B cell (primary cell): Measurements from ENCODE around the gene MDFIC2. TPM values are rescaled to one million over a fixed set of nuclear protein-coding genes. Genes with fewer than 3 reads are reported as not detected.

ENCODE experiments used
- ATAC-seq: fragments of 200-7000 bp; cut with Tn5 transposase; one replicate; pipeline ENCODE4 v1.10.0; 2021; ENCODE audit warnings: low read depth, mild to moderate bottlenecking, moderate number of reproducible peaks, moderate library complexity
- CTCF ChIA-PET: fragments of 350-600 bp; sonication (Branson Sonifier 250); formaldehyde crosslinking; loops from one replicate; lab custom pipeline; 2021; ENCODE audit warnings: antibody characterized with exemption, inconsistent platforms; lab: Charles Lee
- POLR2A ChIA-PET: fragments of 350-600 bp; sonication (Branson Sonifier 250); formaldehyde crosslinking; loops from one replicate; lab custom pipeline; 2021; ENCODE audit warnings: antibody characterized with exemption; lab: Charles Lee
- DNase-seq: peaks from one replicate; pipeline ENCODE4 v3.0.0; 2013
- H2AFZ ChIP-seq: 2 replicates; pipeline ENCODE4 v1.6.1; 2012; ENCODE audit warnings: mild to moderate bottlenecking, low read depth, low read length; ENCODE audit not compliant: insufficient read depth, poor library complexity, severe bottlenecking
- H3K27ac ChIP-seq, 2 donors: 1 replicate in 1 of 2; 2 replicates in 1 of 2; pipeline ENCODE4 v1.5.1; 2012 to 2013; ENCODE audit warnings: low read length in 2 of 2, mild to moderate bottlenecking in 2 of 2, moderate library complexity in 1 of 2
- H3K27me3 ChIP-seq, 4 experiments: fragments of 200-600 bp in 1 of 4; sonication (generic) in 1 of 4; replicated peaks in 1 of 4; 1 replicate in 2 of 4; 2 replicates in 2 of 4; pipeline versions ENCODE4 v1.6.1 to v1.7.0; 2013 to 2016; ENCODE audit warnings: low read length in 3 of 4, mild to moderate bottlenecking in 2 of 4, mixed read lengths in 1 of 4, moderate library complexity in 1 of 4; ENCODE audit not compliant: insufficient read depth in 4 of 4, control insufficient read depth in 3 of 4; ENCODE audit errors: control extremely low read depth in 1 of 4
- H3K36me3 ChIP-seq, 2 experiments: replicated peaks in 1 of 2; 1 replicate in 1 of 2; 2 replicates in 1 of 2; pipeline versions ENCODE4 v1.6.1 to v1.7.1; 2013; ENCODE audit warnings: low read length in 1 of 2; ENCODE audit not compliant: insufficient read depth in 2 of 2, control insufficient read depth in 1 of 2; ENCODE audit errors: control extremely low read depth in 1 of 2, extremely low read depth in 1 of 2
- H3K4me1 ChIP-seq, 2 donors: fragments of 200-600 bp in 1 of 2; sonication (generic) in 1 of 2; 1 replicate in 1 of 2; 2 replicates in 1 of 2; pipeline versions ENCODE4 v1.5.1 to v1.6.1; 2013 to 2017; ENCODE audit warnings: low read length in 2 of 2; ENCODE audit not compliant: control insufficient read depth in 2 of 2, insufficient read depth in 2 of 2
- H3K4me2 ChIP-seq: replicated peaks from 2 replicates; pipeline ENCODE3; 2012; ENCODE audit warnings: mild to moderate bottlenecking, low read depth, low read length; ENCODE audit not compliant: poor library complexity, severe bottlenecking
- H3K4me3 ChIP-seq, 5 experiments: fragments of 200-600 bp in 1 of 5; sonication (generic) in 1 of 5; 1 replicate in 3 of 5; 2 replicates in 2 of 5; pipeline versions ENCODE4 v1.5.1 to v1.7.0; 2011 to 2016; ENCODE audit warnings: low read length in 4 of 5, mild to moderate bottlenecking in 4 of 5, low read depth in 2 of 5, control low read depth in 1 of 5, moderate library complexity in 1 of 5; ENCODE audit not compliant: insufficient read depth in 1 of 5; ENCODE audit errors: control extremely low read depth in 1 of 5, extremely low read depth in 1 of 5
- H3K79me2 ChIP-seq: fragments of 200-600 bp; sonication (generic); one replicate; pipeline ENCODE4 v1.6.0; 2016; ENCODE audit warnings: low read length; ENCODE audit not compliant: control insufficient read depth, insufficient read depth
- H3K9ac ChIP-seq: fragments of 200-600 bp; sonication (generic); 2 replicates; pipeline ENCODE4 v1.6.1; 2017; ENCODE audit warnings: mild to moderate bottlenecking, low read length, moderate library complexity
- H3K9me3 ChIP-seq, 3 donors: one replicate each; pipeline versions ENCODE4 v1.6.1 to v1.7.1; 2013; ENCODE audit warnings: low read length in 2 of 3; ENCODE audit not compliant: control insufficient read depth in 2 of 3, insufficient read depth in 1 of 3; ENCODE audit errors: control extremely low read depth in 1 of 3
- H4K20me1 ChIP-seq: 2 replicates; pipeline ENCODE4 v1.6.0; 2012; ENCODE audit warnings: mild to moderate bottlenecking, low read length; ENCODE audit not compliant: insufficient read depth, control insufficient read depth, poor library complexity, severe bottlenecking
- H3K27ac Mint-ChIP-seq: one replicate; pipeline ENCODE4 v1.8.0; 2021; ENCODE audit warnings: mixed read lengths
- H3K27me3 Mint-ChIP-seq: one replicate; pipeline ENCODE4 v1.8.0; 2021; ENCODE audit warnings: mixed read lengths
- H3K4me1 Mint-ChIP-seq: one replicate; pipeline ENCODE4 v1.8.0; 2021; ENCODE audit warnings: mixed read lengths
- H3K4me3 Mint-ChIP-seq: one replicate; pipeline ENCODE4 v1.8.0; 2021; ENCODE audit warnings: mixed read lengths
- H3K9me3 Mint-ChIP-seq: one replicate; pipeline ENCODE4 v1.8.0; 2022; ENCODE audit warnings: mixed read lengths; ENCODE audit not compliant: insufficient read depth
- EZH2 ChIP-seq: IDR thresholded peaks from 2 replicates; pipeline ENCODE4 v1.6.1; 2012; ENCODE audit warnings: borderline replicate concordance, low read depth, mild to moderate bottlenecking, moderate library complexity, low read length; ENCODE audit not compliant: insufficient read depth, poor library complexity, severe bottlenecking
- WGBS: methylation state at CpG from one replicate; pipeline ENCODE4 v1.1.5; 2013; ENCODE audit warnings: missing lambda C conversion rate; ENCODE audit not compliant: insufficient coverage; 5-methylcytosine and 5-hydroxymethylcytosine counted together
- intact Hi-C: fragments of 100-400 bp; cut with micrococcal nuclease; formaldehyde crosslinking; loops from one replicate; pipeline ENCODE4 v1.10.0; 2022
- polyA plus RNA-seq: library from polyadenylated mRNA; depleted of rRNA; stranded (reverse); fragments of >200 nt; gene quantifications from 2 replicates; pipeline ENCODE4 v1.2.3, GENCODE V29; 2012
- total RNA-seq, 2 donors: library from RNA; stranded (reverse); fragments of 120-200 nt in 1 of 2; gene quantifications; 1 replicate in 1 of 2; 2 replicates in 1 of 2; pipeline versions ENCODE4 v1.2.3 to v1.2.4, GENCODE V29; 2013 to 2022
- TF ChIP-seq, protein P1 (sequence below): fragments of 200-600 bp; IDR thresholded peaks from one replicate; pipeline ENCODE4 v1.8.0; 2022; ENCODE audit warnings: antibody characterized with exemption, mild to moderate bottlenecking

MDFIC2 gene
- total and polyA plus RNA-seq, 2 donors (not counting 1 experiment from before 2014, with no cell fraction given), result not detected

DNA sequence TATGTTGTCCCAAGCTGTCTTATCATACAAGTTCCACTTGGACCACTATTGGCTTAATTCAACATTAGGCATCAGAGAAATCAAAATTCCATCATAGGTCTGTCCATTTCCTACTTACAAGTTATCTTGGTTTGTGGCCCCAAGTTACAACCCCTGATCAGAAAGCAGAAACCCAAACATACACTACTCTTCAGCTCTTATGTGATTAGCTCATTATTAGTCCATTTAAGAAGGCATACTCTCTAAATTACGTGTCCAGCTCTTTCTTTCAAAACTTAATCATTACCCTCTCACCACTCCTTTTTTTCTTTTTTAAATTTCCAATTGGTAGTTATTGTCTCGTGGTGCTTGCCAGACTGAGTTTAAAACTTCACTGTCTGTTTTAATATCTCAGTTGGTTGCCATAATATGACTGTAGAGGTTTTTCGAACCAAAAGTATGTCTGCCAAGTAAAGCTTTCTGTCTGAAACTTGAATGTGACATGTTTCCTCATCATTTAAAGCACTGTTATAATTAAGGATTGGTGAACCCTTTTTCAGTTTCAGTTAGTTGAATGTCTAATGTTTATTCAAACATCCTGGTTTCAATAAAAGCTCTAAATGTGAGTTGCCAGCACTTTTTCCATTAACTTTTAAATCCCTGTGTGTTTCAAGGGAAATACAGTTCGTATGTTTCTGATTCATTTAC is 162.6 kb downstream of the MDFIC2 start:
- WGBS, result 50% methylated on average over 1 of the region's 4 CpGs
- ChIA-PET CTCF (no interaction called here), POLR2A (no interaction called here)
- H3K9ac ChIP-seq, result no peak overlapping the region
- no peaks in the 10 kb centered on the region for H3K36me3 ChIP-seq
- no peaks in the 10 kb centered on the region for H3K4me1 ChIP-seq
- H3K79me2 ChIP-seq, result no peaks in the 10 kb centered on the region
- Mint-ChIP-seq H3K9me3 (peaks cover 2% of the 10 kb centered on the region), H3K27ac (no peak overlapping the region), H3K27me3 (peaks cover 10% of the 10 kb centered on the region), H3K4me1 (no peaks in the 10 kb centered on the region), H3K4me3 (no peak overlapping the region)
- no peak overlapping the region for H3K27ac ChIP-seq
- DNase-seq (no peak), ATAC-seq (no peak)
- no peak overlapping the region for H2AFZ ChIP-seq
- no peaks in the 10 kb centered on the region for H3K9me3 ChIP-seq
- H3K27me3 ChIP-seq, result peaks cover 0 to 3% (median 0%) of the 10 kb centered on the region in 4 experiments
- no peak overlapping the region for H3K4me2 ChIP-seq
- no peak overlapping the region for H3K4me3 ChIP-seq
- TF ChIP-seq, protein P1, sequence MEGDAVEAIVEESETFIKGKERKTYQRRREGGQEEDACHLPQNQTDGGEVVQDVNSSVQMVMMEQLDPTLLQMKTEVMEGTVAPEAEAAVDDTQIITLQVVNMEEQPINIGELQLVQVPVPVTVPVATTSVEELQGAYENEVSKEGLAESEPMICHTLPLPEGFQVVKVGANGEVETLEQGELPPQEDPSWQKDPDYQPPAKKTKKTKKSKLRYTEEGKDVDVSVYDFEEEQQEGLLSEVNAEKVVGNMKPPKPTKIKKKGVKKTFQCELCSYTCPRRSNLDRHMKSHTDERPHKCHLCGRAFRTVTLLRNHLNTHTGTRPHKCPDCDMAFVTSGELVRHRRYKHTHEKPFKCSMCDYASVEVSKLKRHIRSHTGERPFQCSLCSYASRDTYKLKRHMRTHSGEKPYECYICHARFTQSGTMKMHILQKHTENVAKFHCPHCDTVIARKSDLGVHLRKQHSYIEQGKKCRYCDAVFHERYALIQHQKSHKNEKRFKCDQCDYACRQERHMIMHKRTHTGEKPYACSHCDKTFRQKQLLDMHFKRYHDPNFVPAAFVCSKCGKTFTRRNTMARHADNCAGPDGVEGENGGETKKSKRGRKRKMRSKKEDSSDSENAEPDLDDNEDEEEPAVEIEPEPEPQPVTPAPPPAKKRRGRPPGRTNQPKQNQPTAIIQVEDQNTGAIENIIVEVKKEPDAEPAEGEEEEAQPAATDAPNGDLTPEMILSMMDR, result no peak
- no peak for TF ChIP-seq EZH2
- no peaks in the 10 kb centered on the region for H4K20me1 ChIP-seq
- intact Hi-C loops, result no loop called here
